ENCODE measurements around the gene MAN2A2. TPM values are rescaled to one million over a fixed set of nuclear protein-coding genes. Genes with fewer than 3 reads are reported as not detected.

Gene MAN2A2
- total and polyA plus RNA-seq, 2 experiments from 2014 or later: 4.3 to 7.7 TPM

- H3K36me3 ChIP-seq (ENCODE audit: low read depth): peaks cover 3% of the 10 kb centered on the region; the same call in 1 of the 2 replicates
- H4K20me1 ChIP-seq (ENCODE audit: insufficient read depth): no peaks in the 10 kb centered on the region
- no peak overlapping the region for H3K9ac ChIP-seq
- 43 to 48% methylated on average over 5 of the region's 5 CpGs for WGBS, 2 experiments (ENCODE audit: low coverage in 1 of 2, low lambda C conversion rate in 2 of 2, missing lambda C conversion rate in 2 of 2)
- H3K9me3 ChIP-seq (ENCODE audit: low read depth): no peaks in the 10 kb centered on the region
- in situ Hi-C loops (cut with MboI): no loop called here
- peaks cover 12% of the 10 kb centered on the region; the same call in 1 of the 2 replicates for H3K4me1 ChIP-seq (ENCODE audit: insufficient read depth)
- H3K4me3 ChIP-seq: no peak overlapping the region
- no peaks in the 10 kb centered on the region for H3K9me2 ChIP-seq (ENCODE audit: insufficient read depth)
- no peak overlapping the region for H3K4me2 ChIP-seq (ENCODE audit: unreplicated experiment)
- no peaks in the 10 kb centered on the region for H3K79me2 ChIP-seq (ENCODE audit: insufficient read depth)
- H2AFZ ChIP-seq: no peak overlapping the region
- 0 out of 2 replicates have a peak, but pooled peaks cover 7% of the 10 kb centered on the region for H3F3A ChIP-seq (ENCODE audit: insufficient read depth)
- TF ChIP-seq EZH2phosphoT487 (IDR thresholded peaks at IDR 0.05; ENCODE audit: insufficient read depth, low read depth) (no peak), EZH2 (IDR thresholded peaks at IDR 0.05; ENCODE audit: insufficient read depth, poor library complexity, severe bottlenecking) (no peak)
- no peaks in the 10 kb centered on the region for H3K27me3 ChIP-seq (replicated peaks; ENCODE audit: insufficient read depth)
- H3K27ac ChIP-seq: no peak overlapping the region
- DNase-seq: peak; percentile 58
Observed at GRCh38 chr15:90959894-90960293, 56.8 kb downstream of the MAN2A2 start.

- no peak overlapping the region for H3K9ac ChIP-seq
- in situ Hi-C loops (cut with MboI): no loop called here
- 44 to 47% methylated on average over 20 of the region's 20 CpGs for WGBS, 2 experiments (ENCODE audit: low coverage in 1 of 2, low lambda C conversion rate in 2 of 2, missing lambda C conversion rate in 2 of 2)
- peaks cover 3% of the 10 kb centered on the region; the same call in 1 of the 2 replicates for H3K36me3 ChIP-seq (ENCODE audit: low read depth)
- no peak overlapping the region for H2AFZ ChIP-seq
- no peak overlapping the region for H3K4me3 ChIP-seq
- H3K79me2 ChIP-seq (ENCODE audit: insufficient read depth): no peaks in the 10 kb centered on the region
- H3F3A ChIP-seq (ENCODE audit: insufficient read depth): 0 out of 2 replicates have a peak, but pooled peaks cover 7% of the 10 kb centered on the region
- peaks cover 9% of the 10 kb centered on the region; the same call in 1 of the 2 replicates for H3K4me1 ChIP-seq (ENCODE audit: insufficient read depth)
- no peaks in the 10 kb centered on the region for H3K9me2 ChIP-seq (ENCODE audit: insufficient read depth)
- no peaks in the 10 kb centered on the region for H3K9me3 ChIP-seq (ENCODE audit: low read depth)
- no peak for TF ChIP-seq EZH2phosphoT487 (IDR thresholded peaks at IDR 0.05; ENCODE audit: insufficient read depth, low read depth)
- no peak for TF ChIP-seq EZH2 (IDR thresholded peaks at IDR 0.05; ENCODE audit: insufficient read depth, poor library complexity, severe bottlenecking)
- no peaks in the 10 kb centered on the region for H4K20me1 ChIP-seq (ENCODE audit: insufficient read depth)
- peak; percentile 7 for DNase-seq
- no peak overlapping the region for H3K27ac ChIP-seq
- no peaks in the 10 kb centered on the region for H3K27me3 ChIP-seq (replicated peaks; ENCODE audit: insufficient read depth)
- no peak overlapping the region for H3K4me2 ChIP-seq (ENCODE audit: unreplicated experiment)
Observed at GRCh38 chr15:90960298-90961091, 57.4 kb downstream of the MAN2A2 start.

GRCh38 chr15:90962021-90962420, 58.9 kb downstream of the MAN2A2 start:
- 0 out of 2 replicates have a peak, but pooled peaks cover 7% of the 10 kb centered on the region for H3F3A ChIP-seq (ENCODE audit: insufficient read depth)
- H3K4me1 ChIP-seq (ENCODE audit: insufficient read depth): 0 out of 2 replicates have a peak, but pooled peaks cover 7% of the 10 kb centered on the region
- H3K9ac ChIP-seq: no peak overlapping the region
- no peak overlapping the region for H3K4me2 ChIP-seq (ENCODE audit: unreplicated experiment)
- no peaks in the 10 kb centered on the region for H4K20me1 ChIP-seq (ENCODE audit: insufficient read depth)
- peaks cover 6% of the 10 kb centered on the region; the same call in 1 of the 2 replicates for H3K36me3 ChIP-seq (ENCODE audit: low read depth)
- H3K9me3 ChIP-seq (ENCODE audit: low read depth): no peaks in the 10 kb centered on the region
- H3K27me3 ChIP-seq (replicated peaks; ENCODE audit: insufficient read depth): no peaks in the 10 kb centered on the region
- TF ChIP-seq EZH2 (IDR thresholded peaks at IDR 0.05; ENCODE audit: insufficient read depth, poor library complexity, severe bottlenecking): no peak
- TF ChIP-seq EZH2phosphoT487 (IDR thresholded peaks at IDR 0.05; ENCODE audit: insufficient read depth, low read depth): no peak
- no peak overlapping the region for H3K4me3 ChIP-seq
- H3K27ac ChIP-seq: no peak overlapping the region
- in situ Hi-C loops (cut with MboI): no loop called here
- H3K79me2 ChIP-seq (ENCODE audit: insufficient read depth): no peaks in the 10 kb centered on the region
- no peak overlapping the region for H2AFZ ChIP-seq
- H3K9me2 ChIP-seq (ENCODE audit: insufficient read depth): no peaks in the 10 kb centered on the region
- no peak for DNase-seq
- WGBS, 2 experiments (ENCODE audit: low coverage in 1 of 2, low lambda C conversion rate in 2 of 2, missing lambda C conversion rate in 2 of 2): 80 to 83% methylated on average over 4 of the region's 4 CpGs

- H3K36me3 ChIP-seq (ENCODE audit: low read depth): peaks cover 6% of the 10 kb centered on the region; the same call in 1 of the 2 replicates
- no peaks in the 10 kb centered on the region for H3K9me3 ChIP-seq (ENCODE audit: low read depth)
- H3K4me1 ChIP-seq (ENCODE audit: insufficient read depth): no peaks in the 10 kb centered on the region
- no peaks in the 10 kb centered on the region for H3K9me2 ChIP-seq (ENCODE audit: insufficient read depth)
- 84 to 86% methylated on average over 9 of the region's 9 CpGs for WGBS, 2 experiments (ENCODE audit: low coverage in 1 of 2, low lambda C conversion rate in 2 of 2, missing lambda C conversion rate in 2 of 2)
- H3K4me2 ChIP-seq (ENCODE audit: unreplicated experiment): no peak overlapping the region
- 0 out of 2 replicates have a peak, but pooled peaks cover 7% of the 10 kb centered on the region for H3F3A ChIP-seq (ENCODE audit: insufficient read depth)
- H3K4me3 ChIP-seq: no peak overlapping the region
- no peaks in the 10 kb centered on the region for H3K79me2 ChIP-seq (ENCODE audit: insufficient read depth)
- no peak for DNase-seq
- no peak overlapping the region for H2AFZ ChIP-seq
- H3K9ac ChIP-seq: no peak overlapping the region
- no peak for TF ChIP-seq EZH2 (IDR thresholded peaks at IDR 0.05; ENCODE audit: insufficient read depth, poor library complexity, severe bottlenecking)
- no peak for TF ChIP-seq EZH2phosphoT487 (IDR thresholded peaks at IDR 0.05; ENCODE audit: insufficient read depth, low read depth)
- H3K27me3 ChIP-seq (replicated peaks; ENCODE audit: insufficient read depth): no peaks in the 10 kb centered on the region
- in situ Hi-C loops (cut with MboI): no loop called here
- no peaks in the 10 kb centered on the region for H4K20me1 ChIP-seq (ENCODE audit: insufficient read depth)
- no peak overlapping the region for H3K27ac ChIP-seq
Observed at GRCh38 chr15:90966262-90966661, 63.2 kb downstream of the MAN2A2 start.

Data from GM23248 (cell line).